Gastroesophageal sphincter (tissue), 3 donors: ENCODE measurements around the gene TAB2.

Experiments
- POLR2A ChIP-seq, 2 donors: fragments of 450-650 bp; IDR thresholded peaks; one replicate each; pipeline ENCODE4 v1.6.1; 2017; ENCODE audit warnings: antibody characterized with exemption in 2 of 2, mild to moderate bottlenecking in 2 of 2, moderate library complexity in 1 of 2
- TF ChIP-seq, protein P1 (sequence below), 4 experiments: fragments of 200-600 bp in 2 of 4; fragments of 450-650 bp in 2 of 4; sonication (generic) in 1 of 4; IDR thresholded peaks; one replicate each; pipeline ENCODE4 v1.5.1; 2017 to 2019; ENCODE audit warnings: antibody characterized with exemption in 4 of 4, mild to moderate bottlenecking in 2 of 4, moderate library complexity in 2 of 4

DNA sequence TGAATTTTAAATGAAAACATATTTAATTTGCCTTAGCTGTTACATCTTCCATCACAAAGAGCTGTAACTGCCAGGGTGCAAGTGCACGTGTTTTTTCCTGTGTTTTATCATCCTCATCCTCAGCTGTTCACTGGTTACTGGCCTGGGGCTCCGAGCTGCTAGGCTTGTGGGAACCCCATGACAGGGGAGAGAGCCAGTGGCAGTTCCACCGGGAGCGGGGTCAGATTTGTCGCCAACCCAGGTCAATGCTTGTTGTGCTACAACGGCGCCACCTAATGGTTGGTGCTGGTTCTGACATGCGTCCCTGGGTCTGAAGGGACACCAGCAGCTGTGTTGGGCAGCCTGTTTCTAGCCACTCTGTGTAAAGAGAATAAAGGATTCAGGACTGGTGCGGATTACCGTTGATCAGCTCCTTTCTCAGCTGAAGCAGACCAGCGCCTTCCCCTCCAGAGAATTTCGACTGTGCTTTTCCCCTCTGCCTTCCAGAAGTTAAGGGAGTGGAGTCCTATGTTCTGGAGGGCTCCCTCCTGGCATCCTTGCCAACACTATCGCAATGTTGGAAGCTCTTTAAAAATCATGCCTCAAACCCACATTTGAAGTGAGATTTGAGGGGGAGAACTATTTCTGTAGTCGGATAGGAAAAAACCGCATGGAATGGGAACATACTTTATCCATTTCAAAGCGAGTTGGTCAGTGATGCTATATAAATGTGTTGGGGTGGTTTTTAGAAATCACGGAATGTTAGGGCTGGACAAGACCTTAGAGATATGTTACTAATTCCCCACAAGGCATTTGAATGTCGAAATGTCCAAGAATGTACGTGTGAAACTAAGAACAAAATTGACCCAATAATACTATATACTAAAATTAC lies 114.6 kb downstream of the TAB2 start:
- TF ChIP-seq, protein P1, sequence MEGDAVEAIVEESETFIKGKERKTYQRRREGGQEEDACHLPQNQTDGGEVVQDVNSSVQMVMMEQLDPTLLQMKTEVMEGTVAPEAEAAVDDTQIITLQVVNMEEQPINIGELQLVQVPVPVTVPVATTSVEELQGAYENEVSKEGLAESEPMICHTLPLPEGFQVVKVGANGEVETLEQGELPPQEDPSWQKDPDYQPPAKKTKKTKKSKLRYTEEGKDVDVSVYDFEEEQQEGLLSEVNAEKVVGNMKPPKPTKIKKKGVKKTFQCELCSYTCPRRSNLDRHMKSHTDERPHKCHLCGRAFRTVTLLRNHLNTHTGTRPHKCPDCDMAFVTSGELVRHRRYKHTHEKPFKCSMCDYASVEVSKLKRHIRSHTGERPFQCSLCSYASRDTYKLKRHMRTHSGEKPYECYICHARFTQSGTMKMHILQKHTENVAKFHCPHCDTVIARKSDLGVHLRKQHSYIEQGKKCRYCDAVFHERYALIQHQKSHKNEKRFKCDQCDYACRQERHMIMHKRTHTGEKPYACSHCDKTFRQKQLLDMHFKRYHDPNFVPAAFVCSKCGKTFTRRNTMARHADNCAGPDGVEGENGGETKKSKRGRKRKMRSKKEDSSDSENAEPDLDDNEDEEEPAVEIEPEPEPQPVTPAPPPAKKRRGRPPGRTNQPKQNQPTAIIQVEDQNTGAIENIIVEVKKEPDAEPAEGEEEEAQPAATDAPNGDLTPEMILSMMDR (IDR thresholded peaks at IDR 0.05): peak; percentile 87 to 97 (median 94)
- no peak for TF ChIP-seq POLR2A (IDR thresholded peaks at IDR 0.05)
